PFSK-1 (cell line): ENCODE results near the gene AGO1.

Experiments used
- FOXP2 ChIP-seq: optimal IDR thresholded peaks from 2 replicates; pipeline ENCODE3; 2011; ENCODE audit warnings: borderline replicate concordance, control low read depth, inconsistent platforms; ENCODE audit not compliant: insufficient read depth; ENCODE audit errors: extremely low read length, extremely low read depth
- POLR2AphosphoS5 ChIP-seq: IDR thresholded peaks from 2 replicates; pipeline ENCODE4 v1.6.1; 2012; ENCODE audit warnings: low read depth, mild to moderate bottlenecking, control low read depth, low read length, moderate library complexity
- REST ChIP-seq, 2 experiments: IDR thresholded peaks; 2 replicates each; pipeline versions ENCODE4 v1.6.1 to v1.8.0; 2011 to 2012; ENCODE audit warnings: low read depth in 2 of 2, low read length in 2 of 2, control low read depth in 1 of 2, inconsistent platforms in 1 of 2, mild to moderate bottlenecking in 1 of 2, moderate library complexity in 1 of 2; ENCODE audit not compliant: insufficient read depth in 1 of 2
- SIN3A ChIP-seq: IDR thresholded peaks from 2 replicates; pipeline ENCODE4 v1.6.1; 2012; ENCODE audit warnings: mild to moderate bottlenecking, low read length, moderate library complexity, borderline replicate concordance; ENCODE audit not compliant: insufficient read depth
- TAF1 ChIP-seq: IDR thresholded peaks from 2 replicates; pipeline ENCODE4 v1.6.1; 2012; ENCODE audit warnings: low read length, control low read depth, borderline replicate concordance; ENCODE audit not compliant: insufficient read depth

The AGO1 gene

DNA sequence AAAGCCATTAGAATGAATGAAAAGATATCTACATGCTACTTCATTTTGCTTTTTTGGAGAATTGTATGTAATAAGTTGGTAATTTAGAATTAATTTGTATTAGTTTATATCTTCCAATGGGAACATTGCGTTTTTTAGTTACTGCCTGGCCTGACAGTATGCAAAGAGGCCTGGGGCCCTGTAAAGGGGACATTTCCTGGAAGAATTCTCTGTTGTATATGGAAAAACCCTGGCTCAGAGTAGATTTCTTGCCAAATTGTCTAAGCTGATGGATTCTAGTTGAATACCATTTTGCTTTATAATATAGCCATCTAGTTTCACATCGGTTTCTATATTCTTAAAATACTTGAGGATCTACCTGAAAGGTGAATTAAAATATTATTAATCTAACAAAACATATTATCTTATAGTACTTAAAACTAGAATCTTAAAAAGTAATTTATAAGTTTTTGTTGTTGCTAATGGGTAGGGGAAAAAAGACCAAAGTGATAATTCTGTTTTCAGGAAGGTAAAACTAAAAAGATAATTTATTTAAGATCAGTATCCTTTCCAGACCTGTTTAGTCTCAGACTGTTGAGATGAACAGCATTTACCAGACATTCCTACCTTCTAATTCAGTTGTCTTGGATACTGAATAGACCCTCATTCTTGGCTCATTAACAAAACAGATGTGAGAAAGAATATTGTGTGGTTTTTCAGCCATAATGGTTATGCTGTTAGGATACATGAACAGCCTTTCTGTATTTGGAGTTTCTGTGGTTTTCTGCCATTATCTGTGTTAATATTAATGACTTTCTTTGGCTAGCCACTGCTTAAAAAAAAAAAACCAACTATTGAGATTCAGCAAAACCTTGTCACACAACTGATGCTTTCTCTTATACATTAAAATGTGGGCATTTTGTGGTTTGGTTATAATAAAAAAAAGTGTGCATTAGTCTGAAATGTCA lies 52.7 kb downstream of the AGO1 start:
- TF ChIP-seq TAF1 (no peak), REST (IDR thresholded peaks at IDR 0.05; ENCODE audit: insufficient read depth in 1 of 2, low read depth in 2 of 2, low read length in 2 of 2) (no peak), POLR2AphosphoS5 (no peak), FOXP2 (no peak), SIN3A (no peak)

DNA sequence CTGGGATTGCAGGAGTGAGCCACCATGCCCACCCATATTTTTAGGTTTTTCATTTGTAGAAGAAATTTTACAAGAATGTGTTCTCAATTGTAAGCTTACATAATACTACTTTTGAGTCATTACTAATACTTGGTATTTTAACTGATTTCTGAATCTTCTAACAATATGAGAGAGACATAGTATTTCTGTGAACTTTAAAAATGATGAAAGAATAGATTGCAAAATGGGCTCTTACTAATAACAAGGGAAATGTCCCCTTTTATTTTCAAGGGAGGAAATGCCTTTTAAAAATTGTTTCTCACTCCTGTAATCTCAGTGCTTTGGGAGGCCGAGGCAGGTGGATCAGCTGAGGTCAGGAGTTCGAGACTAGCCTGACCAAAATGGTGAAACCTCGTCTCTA lies 53.8 kb downstream of the AGO1 start:
- no peak for TF ChIP-seq REST (IDR thresholded peaks at IDR 0.05; ENCODE audit: insufficient read depth in 1 of 2, low read depth in 2 of 2, low read length in 2 of 2)
- no peak for TF ChIP-seq TAF1
- TF ChIP-seq POLR2AphosphoS5, result no peak
- TF ChIP-seq FOXP2, result no peak
- no peak for TF ChIP-seq SIN3A

DNA sequence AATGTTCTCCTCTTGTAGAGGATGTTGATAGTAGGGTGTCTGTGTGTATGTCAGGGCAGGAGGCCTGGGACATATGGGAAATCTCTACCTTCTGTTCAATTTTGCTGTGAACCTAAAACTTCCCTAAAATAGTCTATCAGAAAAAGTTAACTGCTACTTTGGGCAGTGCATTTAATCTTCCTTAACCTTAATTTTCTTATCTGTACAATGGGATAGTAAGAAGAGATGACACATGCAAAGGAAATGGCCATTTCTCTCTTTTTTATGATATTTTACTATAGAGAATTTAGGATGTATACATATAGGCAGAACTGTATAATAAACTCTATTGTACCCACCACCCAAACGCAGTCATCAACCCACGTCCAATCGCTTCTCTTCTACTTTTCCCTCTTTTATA lies 56.5 kb downstream of the AGO1 start:
- no peak for TF ChIP-seq SIN3A

DNA sequence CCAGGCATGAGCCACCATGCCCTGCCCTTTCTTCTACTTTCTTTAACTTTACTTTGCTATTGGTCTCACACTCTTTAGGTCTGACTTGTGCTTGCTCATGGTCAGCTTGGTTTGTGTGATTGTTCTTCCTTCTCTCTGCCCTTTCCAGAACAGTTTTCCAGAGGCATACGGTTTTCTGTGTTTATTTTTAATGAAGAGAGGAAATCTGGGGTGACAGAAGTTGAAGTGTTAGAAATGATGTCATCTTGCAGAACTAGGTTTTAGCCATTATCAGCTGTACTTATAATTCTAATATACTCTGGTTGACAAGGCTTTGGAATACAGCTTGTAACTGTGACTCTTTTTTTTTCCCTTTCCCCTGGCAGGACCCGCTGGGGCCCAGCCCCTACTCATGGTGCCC lies 62.3 kb downstream of the AGO1 start:
- no peak for TF ChIP-seq REST (IDR thresholded peaks at IDR 0.05; ENCODE audit: insufficient read depth in 1 of 2, low read depth in 2 of 2, low read length in 2 of 2)
- TF ChIP-seq TAF1, result no peak
- no peak for TF ChIP-seq POLR2AphosphoS5
- TF ChIP-seq SIN3A, result no peak
- no peak for TF ChIP-seq FOXP2

DNA sequence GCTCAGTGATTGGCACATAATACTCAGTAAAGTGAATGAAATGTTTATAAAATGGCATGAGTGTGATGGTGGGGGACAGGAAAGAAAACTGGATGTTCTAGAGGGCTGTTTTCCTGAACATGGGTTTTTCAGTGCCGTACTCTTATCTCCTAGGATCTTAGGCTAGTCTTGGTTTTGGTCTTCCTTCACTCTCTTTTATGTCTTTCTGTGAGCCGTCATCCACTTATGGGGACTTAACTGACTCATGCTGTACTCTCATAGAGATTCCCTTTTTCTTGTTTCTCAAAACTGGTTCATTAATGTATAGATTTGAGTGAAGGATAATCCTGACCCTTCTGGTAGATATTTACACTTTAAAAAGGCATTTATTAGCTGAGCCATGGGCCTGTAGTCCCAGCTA lies 64.5 kb downstream of the AGO1 start:
- TF ChIP-seq TAF1, result no peak
- TF ChIP-seq POLR2AphosphoS5, result no peak
- TF ChIP-seq SIN3A, result no peak
- no peak for TF ChIP-seq REST (IDR thresholded peaks at IDR 0.05; ENCODE audit: insufficient read depth in 1 of 2, low read depth in 2 of 2, low read length in 2 of 2)
- TF ChIP-seq FOXP2, result no peak
